D721Med (cell line): ENCODE data around the gene TSC22D1.
"Not testable (repeated sequence)": the region's sequence is repeated elsewhere in the genome, so short reads cannot be mapped to it uniquely, and the experiment has no call there.

Experiments
- DNase-seq: peaks from one replicate; pipeline ENCODE4 v3.0.0; 2011; ENCODE audit warnings: low spot score; ENCODE audit not compliant: insufficient read length
- FAIRE-seq: peaks from 2 replicates; lab custom pipeline; 2011; peaks lifted over from hg19 to GRCh38; lab: Jason Lieb, UNC
- CTCF ChIP-seq: IDR thresholded peaks from 2 replicates; pipeline ENCODE4 v1.5.1; 2012; ENCODE audit warnings: mild to moderate bottlenecking, control low read depth; ENCODE audit not compliant: insufficient read depth; ENCODE audit errors: missing control alignments

TSC22D1 gene

GRCh38 chr13:44540761-44541434, 35.2 kb downstream of the TSC22D1 start:
- DNase-seq (no peak), FAIRE-seq (no peak)
- no peak for TF ChIP-seq CTCF

- DNase-seq (no peak), FAIRE-seq (peak; percentile 96)
- TF ChIP-seq CTCF = no peak
These were observed 38.9 kb downstream of the TSC22D1 start for GRCh38 chr13:44537248-44537647.

- DNase-seq (no peak), FAIRE-seq (no peak)
- TF ChIP-seq CTCF = no peak
These were observed 52.7 kb downstream of the TSC22D1 start for GRCh38 chr13:44523146-44524015.

- no peak for TF ChIP-seq CTCF
- FAIRE-seq (no peak), DNase-seq (no peak)
These were observed 56.5 kb downstream of the TSC22D1 start for GRCh38 chr13:44519642-44520041.

GRCh38 chr13:44516771-44517170, 59.4 kb downstream of the TSC22D1 start:
- FAIRE-seq (no peak), DNase-seq (no peak)
- TF ChIP-seq CTCF = no peak

- no peak for TF ChIP-seq CTCF
- no peak for DNase-seq
- no peak for FAIRE-seq
These were observed 61.9 kb downstream of the TSC22D1 start for GRCh38 chr13:44514278-44514677.

- not testable (repeated sequence) for DNase-seq, FAIRE-seq
These were observed 66.3 kb downstream of the TSC22D1 start for GRCh38 chr13:44509853-44510252.
